ENCODE measurements around the gene HOATZ.

Gene HOATZ

DNA sequence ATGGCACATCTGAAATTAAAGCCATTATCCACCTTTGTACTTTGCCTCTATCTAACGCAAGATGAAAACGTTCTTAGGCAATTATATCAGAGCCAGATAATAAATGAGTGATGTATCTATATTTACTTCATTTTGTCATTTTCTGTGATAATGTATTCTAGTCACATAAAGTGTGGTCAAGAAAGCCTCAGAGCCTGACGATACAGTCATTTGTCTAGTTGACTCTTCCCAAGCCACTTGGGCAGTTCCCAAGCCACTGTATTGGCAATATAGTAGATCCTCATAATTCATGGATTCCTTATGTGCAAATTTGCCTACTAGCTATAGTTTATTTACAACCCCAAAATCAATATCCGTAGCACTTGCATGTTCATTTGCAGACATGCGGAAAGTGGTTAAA is 7.8 kb downstream of the HOATZ start:
- no peak for DNase-seq (ENCODE audit: low read depth)

DNA sequence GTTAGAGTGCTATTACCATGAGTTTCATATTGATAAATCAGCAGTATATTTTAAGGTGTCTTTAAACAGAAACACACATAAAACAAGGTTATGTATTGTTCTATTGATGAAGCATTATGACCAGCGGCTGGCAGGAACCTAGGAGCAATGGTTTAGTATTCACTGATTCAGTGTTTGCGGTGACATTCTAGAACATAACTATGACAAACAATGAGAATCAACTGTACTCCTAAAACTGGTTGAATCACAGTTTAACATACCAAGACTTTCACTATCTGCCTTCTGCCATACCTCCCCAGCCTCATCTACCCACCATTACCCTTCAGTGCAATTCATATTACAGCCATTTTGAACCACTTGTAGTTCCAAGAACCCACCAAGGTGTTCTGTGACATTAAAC is 8.8 kb downstream of the HOATZ start:
- no peak for DNase-seq (ENCODE audit: low read depth)

DNA sequence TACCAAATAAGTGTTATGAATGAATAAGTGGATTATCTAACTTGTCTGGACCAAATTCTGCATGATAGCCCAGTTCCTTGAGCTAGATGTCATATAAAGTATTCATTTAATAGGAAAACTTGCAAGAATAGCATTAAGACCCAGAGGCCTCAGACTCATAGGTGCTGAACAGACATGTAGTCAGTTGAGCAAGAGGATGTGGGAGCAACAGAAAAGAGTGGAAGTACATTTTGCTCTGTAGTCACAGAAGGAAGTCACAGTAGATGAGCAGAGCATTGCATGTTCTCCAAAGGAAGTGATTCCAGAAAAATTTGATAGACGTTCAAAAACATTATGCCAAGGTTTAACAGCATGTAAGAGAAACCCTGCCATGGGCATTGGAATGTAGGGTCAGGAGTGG is 9.5 kb downstream of the HOATZ start:
- DNase-seq (ENCODE audit: low read depth) = no peak

DNA sequence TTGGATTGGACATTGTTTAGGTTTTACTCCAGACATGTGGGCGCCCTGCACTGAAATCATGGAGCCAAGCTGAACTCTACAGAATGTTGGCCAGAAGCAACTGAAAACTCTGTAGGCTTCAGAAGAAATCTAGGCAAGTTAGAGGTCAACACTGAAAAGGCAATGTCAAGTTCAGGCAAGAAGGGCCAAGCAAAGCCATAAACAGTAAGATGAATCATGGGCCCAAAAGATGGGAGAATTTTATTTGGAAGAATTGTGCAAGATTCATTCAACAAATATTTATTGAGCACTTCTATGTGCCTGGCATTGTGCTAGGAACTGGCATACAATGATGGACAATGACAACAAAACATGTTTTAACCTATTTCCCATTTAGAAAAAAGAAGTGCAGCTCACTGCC is 10.9 kb downstream of the HOATZ start:
- no peak for DNase-seq (ENCODE audit: low read depth)

DNA sequence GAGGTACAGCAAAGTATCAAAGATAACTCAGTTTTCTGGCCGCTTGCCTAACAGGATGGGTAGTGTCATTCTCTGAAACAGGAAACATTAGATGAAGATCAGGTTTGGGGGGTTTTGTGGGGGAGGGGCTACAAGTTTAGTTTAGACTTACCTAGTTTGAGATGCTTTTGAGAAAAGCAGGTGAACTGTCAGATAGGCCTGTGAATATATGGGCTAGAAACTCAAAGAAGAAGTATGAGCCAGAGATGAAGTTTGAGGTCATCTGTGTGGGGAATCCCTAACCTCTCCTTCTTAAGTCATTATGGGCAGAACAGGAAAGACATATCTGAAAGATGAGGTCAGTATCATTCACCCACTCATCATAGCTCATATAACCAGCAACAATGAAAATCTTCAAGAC is 11.9 kb downstream of the HOATZ start:
- peak; percentile 73 for DNase-seq (ENCODE audit: low read depth)

DNA sequence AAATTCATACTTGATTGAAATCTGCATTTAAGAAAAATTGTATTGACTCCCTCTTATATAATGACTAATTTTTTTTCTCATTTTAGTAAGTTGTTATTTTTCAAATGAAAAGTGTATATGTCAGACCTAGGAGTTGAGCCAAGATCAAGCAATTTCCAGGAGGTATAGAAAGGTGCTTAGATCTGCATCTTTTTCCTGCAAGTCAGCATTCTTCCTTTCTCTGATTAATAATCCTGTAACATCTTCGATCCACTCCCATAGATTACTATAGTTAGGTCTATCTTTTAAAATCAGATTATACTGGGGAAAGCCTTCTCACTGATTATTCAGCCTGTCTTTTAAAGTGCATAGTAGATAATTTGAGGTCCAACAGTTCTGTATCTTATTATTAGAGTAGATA is 12.7 kb downstream of the HOATZ start:
- DNase-seq (ENCODE audit: low read depth) = no peak

DNA sequence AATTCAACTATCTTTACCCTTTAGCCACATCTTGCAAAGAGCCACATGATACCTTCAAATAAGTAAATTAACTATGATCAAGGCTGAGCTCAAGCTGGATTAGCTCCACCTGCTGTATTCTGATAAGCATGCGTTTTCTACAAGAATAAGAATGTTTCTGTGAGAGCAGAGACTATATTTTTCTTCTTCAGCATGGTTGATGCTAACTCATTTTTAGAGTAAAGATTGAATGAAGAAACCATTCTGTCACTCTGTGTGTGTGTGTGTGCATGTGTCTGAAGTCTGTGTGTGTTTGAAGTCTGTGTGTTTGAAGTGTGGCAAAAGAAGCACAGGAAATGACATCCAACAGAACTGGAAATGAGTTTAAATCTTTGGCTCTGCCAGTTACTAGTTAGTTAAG is 14.0 kb downstream of the HOATZ start:
- DNase-seq (ENCODE audit: low read depth) = no peak

DNA sequence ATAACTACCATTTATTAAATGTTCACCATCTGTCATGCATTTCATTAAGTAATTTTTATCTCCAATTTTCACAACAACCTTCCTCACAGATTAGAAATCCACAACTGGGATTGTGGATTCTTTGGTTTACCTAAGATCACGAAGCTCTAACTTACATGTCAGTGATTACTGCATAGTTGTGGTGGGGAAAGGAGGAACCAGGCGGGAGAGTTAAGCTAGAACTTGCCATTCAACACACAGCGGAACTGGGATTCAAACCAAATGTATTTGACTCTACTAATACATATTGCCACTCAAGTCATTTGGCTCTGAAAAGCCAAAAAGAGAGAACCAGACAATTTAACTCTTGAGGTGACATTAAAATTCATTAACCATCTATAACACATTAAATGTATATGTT is 15.5 kb downstream of the HOATZ start:
- DNase-seq (ENCODE audit: low read depth) = no peak

DNA sequence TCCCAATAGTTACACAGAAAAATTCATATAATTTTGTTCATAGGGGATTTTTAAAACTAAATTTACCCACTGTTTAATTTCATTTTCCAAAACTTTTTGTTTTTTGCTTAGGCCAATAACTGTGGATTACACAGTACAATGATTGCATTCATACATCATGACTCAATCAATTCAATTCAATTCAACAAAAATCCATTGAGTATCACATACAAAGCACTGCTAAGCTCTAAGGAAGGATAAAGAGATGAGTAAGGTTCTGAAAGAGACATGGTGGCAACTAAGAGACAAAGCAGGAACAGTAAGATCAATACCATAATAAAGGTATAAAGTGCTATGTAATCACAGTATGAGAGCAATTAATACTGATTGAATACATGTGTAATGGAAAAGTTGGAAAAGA is 16.6 kb downstream of the HOATZ start:
- no peak for DNase-seq (ENCODE audit: low read depth)

DNA sequence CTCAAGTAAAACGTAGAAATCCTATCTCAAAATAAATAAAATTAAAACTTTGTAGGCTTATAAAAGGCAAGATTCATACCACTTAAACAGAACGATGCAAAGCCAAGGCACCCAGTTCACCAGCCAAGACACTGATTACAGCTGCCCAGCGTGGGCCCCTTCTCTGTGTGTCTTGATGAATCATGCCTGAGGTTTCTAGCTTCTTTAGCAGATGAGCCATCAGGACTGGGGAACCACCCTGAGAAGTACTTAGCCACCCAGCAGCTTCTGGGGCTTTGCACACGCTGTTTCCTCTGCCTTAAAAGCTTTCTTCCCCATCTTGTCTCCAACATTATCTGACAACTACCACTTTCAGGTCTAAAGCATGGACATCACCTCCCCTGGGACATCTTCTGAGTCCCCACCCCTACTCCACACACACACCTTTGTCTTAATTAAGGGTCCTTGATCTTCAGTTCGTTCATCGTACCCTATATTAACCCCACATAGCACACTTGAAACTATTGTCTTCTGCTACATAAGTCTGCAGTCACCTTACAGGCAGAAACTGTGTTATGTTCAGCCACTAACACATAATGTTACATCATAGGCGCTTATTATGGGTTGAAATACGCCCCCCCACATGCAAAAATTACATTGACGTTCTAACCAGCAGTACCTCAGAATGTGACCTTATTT is 17.2 kb downstream of the HOATZ start:
- no peak for DNase-seq (ENCODE audit: low read depth)

DNA sequence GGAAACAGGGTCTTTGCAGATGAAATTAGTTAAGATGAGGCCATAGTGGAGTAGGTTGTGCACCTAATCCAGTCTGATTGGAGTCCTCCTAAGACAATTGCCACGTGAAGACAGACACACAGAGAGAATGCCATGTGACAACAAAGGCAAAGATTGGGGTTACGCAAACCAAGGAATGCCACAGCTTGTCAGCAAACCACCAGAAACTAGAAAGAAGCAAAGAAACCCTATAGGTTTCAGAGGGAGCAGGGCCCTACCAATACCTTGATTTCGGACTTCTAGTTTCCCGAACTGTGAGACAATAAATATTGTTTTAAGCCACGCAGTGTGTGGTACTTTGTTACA is 17.8 kb downstream of the HOATZ start:
- DNase-seq (ENCODE audit: low read depth) = no peak

DNA sequence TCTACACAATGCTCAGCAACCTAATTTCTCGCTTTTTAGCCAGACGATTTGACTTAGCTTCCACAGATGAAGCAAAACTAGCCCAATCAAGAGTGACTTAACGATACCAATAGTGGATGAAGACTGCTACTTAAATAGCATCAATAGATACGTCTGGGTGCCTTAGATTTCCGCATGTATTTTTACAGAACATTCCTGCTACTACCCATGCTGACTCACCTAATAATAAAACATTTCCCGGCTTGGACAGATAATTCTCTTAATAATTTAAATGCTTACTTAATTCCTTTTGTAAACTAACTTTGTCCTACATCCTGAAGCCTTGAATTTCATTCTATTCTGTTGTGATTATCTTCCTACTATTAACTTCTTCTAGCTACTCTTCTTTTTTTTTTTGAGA is 20.7 kb downstream of the HOATZ start:
- no peak for DNase-seq (ENCODE audit: low read depth)

DNA sequence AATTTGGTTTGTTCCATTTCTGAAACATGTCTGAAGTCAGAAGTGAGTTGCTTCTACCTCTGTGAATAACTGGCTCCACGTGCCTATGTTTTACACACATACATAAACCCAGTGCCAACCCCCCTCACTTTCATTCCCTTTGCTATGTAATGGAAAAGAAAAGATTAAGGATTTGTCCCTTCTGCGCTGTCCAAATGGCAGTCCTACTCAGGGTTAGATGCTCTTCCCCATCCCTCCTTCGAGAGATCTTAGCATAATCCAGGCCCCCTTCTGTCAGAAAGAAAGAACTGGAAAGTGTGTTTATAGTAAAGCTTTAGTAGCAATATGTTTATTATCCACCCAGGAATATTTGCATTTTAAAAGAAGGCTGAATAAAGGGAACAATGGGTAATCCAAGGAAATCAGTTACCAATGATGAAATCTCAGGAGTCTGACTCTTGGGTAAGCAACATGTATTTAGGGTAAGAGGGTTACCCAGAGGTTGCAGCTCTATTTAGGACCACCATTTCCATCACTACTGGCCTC is 22.8 kb downstream of the HOATZ start:
- no peak for DNase-seq (ENCODE audit: low read depth)

DNA sequence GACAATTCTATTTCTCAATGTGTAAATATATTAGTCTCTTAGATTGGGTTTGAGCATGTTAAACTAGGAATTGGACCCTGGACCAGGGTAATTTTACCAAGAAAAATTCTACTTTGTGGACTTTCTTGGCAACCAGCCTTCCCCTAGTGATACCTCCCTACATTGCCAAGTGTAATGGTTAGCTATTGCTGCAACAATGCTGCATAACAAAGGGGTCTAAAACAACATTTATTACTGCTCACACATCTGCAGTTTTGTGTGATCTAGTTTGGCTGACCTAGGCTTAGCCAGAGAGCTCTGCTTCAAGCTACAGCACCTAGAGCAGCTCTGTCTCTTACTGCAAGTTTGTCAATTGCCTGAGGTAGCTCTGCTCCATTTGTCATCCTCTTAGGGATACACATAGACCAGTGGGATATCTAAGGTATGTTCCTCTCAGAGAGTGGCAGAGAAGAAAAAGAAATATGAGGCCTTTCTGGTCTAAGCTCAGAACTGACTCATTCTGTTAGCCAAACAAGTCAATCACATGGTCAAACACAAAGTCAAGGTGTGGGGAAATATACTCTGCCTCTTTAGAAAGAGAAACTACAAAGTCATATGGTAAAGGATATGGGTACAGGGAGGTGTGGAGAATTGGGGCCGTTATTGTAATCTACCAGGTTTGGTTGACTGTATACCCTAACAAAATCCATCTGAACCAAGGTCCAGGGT is 24.0 kb downstream of the HOATZ start:
- DNase-seq (ENCODE audit: low read depth) = no peak

DNA sequence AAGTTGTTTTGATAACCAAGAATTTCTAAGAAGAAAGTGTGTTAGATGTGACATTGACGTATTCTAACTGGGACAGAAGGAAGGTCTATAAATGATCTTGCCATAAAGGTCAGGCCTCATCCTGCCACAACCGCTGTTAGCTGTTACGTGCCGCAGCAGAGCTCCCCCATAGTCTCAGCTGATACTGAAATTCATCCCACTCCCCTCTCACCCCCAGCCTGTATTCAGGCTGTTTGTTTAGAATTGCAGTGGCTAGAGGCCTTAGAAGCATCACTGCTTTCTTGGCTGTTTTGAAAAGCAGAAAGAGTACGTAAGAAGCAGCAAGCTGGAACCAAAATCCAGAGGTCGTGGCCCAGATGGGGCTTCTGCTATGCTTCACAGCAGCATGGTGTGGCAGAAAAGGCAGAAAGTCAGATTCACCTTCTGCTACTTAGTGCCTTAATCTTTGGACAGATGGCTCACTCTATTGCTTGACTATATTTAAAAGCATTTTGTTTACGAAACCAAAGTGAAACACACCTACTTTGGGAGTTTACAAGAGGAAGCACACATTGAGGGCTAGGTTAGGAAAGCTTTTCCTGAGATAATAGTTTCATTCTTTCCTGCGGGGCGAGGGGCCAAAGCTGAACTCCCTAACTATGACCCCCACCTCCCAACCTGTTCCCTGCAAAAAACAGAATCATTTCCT is 25.0 kb downstream of the HOATZ start:
- DNase-seq (ENCODE audit: low read depth) = no peak

DNA sequence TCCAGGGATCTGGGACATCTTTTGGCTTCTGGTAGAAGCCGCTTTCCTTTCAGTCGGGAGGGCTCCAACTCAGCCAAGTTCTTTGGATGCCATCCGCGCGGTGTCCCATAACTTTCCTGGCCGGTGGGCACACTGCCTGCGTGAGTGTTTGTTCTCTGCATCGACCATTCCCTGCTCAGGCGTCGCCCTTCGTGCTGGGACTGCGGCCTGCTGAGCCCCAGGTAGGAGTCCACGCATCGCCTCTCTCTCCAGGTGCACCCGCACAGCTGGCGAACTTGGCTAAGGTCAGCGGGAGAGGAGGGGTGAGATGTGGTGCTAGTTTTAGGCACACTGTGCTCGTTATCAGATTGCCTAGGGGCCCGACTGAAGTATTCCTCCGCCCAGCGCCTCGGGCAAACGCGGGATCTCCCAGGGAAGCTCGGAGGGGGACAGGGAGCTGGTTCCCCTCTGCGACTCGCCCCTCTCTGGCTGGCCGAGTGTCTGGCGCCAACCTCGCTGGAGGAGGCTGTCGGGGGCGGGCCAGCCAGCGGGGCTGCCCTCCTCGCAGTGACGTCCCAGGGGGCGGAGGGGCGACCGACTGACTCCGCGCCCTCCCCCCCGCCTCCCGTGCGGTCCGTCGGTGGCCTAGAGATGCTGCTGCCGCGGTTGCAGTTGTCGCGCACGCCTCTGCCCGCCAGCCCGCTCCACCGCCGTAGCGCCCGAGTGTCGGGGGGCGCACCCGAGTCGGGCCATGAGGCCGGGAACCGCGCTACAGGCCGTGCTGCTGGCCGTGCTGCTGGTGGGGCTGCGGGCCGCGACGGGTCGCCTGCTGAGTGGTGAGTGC is 25.7 kb downstream of the HOATZ start, which contains the start of gene LAYN:
Gene LAYN (plus strand): TSS at position 607 of the 823 bp plus-strand sequence. CDS start 124 bp downstream, at position 731.
- DNase-seq (ENCODE audit: low read depth) = no peak

DNA sequence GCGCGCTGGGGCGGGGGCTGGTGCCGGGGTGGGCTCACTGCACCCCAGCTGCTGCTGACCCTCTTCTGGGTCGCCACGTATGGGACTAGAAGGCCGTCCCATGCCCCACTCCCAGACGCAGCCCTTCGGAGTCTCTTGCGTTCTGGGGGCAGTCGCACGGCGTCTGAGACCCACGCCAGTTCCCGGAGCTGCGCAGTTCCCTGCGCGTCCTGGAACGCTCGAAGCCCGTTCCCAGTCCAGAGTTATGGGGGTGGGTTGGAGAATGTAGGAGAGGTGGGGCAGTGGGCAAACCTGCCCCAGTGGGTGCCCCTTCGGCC is 26.3 kb downstream of the HOATZ start:
- no peak for DNase-seq (ENCODE audit: low read depth)

DNA sequence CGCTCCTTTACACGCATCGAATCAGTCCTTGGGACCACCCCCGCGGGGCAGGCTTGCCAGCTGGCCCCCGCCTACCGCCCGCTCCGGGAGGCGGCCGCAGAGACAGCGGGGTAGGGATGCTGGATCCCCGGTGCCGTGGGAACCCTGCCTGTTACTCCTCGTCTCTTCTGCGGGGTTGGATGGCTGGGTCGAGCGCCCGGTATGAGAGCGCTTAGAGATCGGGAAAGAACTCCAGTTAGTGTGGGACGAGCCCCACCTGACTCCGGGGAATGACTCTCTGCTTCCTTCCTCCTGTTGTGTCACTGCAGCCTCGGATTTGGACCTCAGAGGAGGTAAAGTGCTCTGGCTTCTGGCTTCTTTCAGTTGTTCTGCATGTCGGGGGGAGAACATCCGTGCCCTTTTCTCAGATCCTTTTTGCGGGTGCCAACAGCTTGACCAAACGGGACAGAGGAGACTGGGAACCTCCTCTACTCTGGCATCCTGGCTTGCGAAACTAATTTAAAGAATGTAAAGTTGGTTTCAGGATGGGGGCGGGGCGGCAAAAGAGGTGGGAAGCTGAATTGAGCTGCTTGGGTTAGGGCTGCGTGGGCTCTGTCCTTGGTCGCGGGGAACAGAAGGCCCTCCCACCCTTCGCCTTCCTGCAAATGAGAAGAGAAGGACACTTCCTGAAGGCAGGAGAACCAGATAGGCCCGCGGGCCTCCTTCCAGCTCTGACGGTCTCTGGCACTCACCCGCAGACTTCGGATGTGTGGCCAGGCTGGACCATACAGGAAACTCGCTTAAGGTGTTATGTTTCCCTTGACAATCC is 26.9 kb downstream of the HOATZ start:
- no peak for DNase-seq (ENCODE audit: low read depth)

DNA sequence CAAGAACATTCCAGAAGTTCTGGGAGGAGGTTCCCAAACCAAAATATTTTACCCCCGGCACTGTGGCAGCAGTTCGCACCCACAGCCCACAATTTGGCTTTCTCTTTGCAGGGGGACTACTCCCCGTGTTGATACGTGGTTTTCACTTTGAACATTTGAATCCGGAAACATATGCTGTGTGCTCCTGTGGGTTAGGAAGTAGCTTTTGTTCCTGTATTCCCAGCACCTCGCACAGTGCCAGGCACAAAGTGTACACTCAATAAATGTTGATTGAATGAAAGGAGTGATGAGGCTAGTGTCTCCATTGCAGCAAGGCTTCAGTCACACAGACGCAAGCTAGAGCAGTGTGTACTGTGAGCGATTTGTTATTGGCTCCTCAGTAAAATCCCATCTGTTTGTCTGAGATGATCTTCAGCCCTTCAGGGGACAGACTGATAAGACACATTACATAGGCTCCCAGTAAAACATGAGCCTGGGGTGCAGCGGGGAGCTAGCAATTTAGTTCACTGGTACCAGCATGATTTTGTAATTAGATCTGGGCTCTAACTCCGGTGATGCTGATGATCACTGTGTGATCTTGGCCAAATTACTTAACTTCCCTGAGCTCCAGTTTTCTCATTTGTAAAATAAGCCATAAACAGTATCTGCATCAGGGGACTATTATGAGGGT is 28.2 kb downstream of the HOATZ start:
- DNase-seq (ENCODE audit: low read depth) = no peak

DNA sequence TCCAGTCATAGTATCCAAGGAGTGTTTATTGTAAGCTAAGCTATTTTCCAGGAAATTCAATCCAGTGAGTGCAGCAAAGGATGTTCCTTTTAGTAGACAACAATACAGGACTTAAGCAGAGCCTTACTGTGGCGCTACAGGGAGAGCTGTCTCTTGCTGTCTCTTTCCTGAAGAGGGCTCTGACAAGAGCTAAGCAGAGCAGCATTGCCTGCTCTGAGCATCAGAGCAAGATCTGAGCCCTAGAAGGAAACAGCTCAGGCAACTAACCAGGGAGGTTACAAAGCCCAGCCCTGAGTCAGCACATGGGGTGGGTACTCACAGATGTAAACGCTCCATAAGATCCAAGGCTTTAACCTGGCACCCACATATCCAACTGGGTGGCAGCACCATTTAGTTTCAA is 33.9 kb downstream of the HOATZ start:
- DNase-seq (ENCODE audit: low read depth) = no peak
